HG03045 (cell line): ENCODE results near the gene TESK1.
"Not testable (repeated sequence)": the region's sequence is repeated elsewhere in the genome, so short reads cannot be mapped to it uniquely, and the experiment has no call there.

ENCODE experiments used
- ATAC-seq: cut with Tn5 transposase; IDR thresholded peaks from one replicate; pipeline ENCODE4 v1.9.1; 2021; ENCODE audit warnings: mild to moderate bottlenecking, moderate library complexity; ENCODE audit not compliant: unreplicated experiment

Gene TESK1

GRCh38 chr9:35579659-35580227 is 25.3 kb upstream of the TESK1 start:
- ATAC-seq = not testable (repeated sequence)

- not testable (repeated sequence) for ATAC-seq
Observed at GRCh38 chr9:35583521-35583920, 21.5 kb upstream of the TESK1 start.

DNA sequence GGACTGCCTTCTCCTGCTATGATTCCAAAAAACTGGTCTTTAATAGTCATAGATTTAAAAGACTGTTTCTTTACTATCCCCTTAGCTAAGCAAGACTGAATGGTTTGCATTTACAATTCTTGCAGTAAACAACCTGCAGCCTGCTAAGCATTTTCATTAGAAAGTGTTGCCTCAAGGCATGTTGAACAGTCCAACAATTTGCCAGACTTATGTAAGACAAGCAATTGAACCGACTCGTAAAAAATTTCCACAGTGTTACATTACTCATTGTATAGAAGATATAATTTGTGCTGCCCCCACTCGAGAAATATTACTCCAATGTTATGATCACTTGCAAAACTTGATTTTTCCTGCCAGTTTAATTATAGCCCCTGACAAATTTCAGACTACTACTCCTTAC is 20.4 kb upstream of the TESK1 start:
- ATAC-seq = not testable (repeated sequence)

- not testable (repeated sequence) for ATAC-seq
Observed at GRCh38 chr9:35588506-35588905, 16.6 kb upstream of the TESK1 start.

GRCh38 chr9:35593581-35593980 is 11.5 kb upstream of the TESK1 start:
- no peak for ATAC-seq

DNA sequence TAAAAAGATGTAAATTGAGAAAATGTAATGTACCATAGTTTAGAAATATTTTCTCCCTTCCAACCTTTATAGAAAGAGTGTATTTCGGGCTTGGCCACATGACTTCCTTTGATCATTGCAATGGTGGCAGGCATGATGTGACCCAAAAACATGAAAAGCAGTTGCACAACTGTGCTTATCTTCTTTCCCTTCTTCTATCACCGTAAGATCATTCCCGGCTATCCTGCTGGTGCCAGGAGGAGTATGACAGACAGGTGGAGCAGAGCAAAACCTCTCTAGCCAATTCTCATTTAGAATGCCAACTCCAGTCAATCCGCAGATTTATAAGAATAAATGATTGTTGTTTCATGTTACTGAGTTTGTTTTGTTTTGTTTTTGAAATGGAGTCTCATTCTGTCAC is 10.6 kb upstream of the TESK1 start:
- ATAC-seq = no peak

- ATAC-seq = not testable (repeated sequence)
Observed at GRCh38 chr9:35596907-35597306, 8.2 kb upstream of the TESK1 start.

- ATAC-seq = no peak
Observed at GRCh38 chr9:35598866-35599590, 6.0 kb upstream of the TESK1 start.

- no peak for ATAC-seq
Observed at GRCh38 chr9:35599763-35600604, 5.1 kb upstream of the TESK1 start.

- ATAC-seq = no peak
Observed at GRCh38 chr9:35603506-35603985, 1.5 kb upstream of the TESK1 start.

GRCh38 chr9:35603986-35604577 is 980 bp upstream of the TESK1 start:
- peak; percentile 84 for ATAC-seq

GRCh38 chr9:35605351-35606137 is 482 bp downstream of the TESK1 start:
- ATAC-seq = peak; percentile 10

GRCh38 chr9:35606138-35606504 is 1.1 kb downstream of the TESK1 start:
- no peak for ATAC-seq

DNA sequence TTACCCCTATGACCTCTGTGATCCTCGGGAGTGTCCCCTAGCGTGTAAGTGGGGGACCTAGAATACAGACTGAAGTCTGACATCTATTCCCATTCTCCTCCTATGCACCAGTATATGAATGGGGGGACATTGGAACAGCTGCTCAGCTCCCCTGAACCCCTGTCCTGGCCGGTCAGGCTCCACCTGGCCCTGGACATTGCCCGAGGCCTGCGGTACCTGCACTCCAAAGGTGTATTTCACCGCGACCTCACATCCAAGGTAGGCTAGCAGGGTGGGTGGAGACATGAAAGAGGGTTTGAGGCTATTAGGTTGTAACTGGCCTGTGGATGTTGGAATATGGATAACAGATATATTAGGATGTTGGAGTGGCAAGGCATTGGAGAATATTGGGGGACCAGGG is 1.7 kb downstream of the TESK1 start:
- no peak for ATAC-seq

- no peak for ATAC-seq
Observed at GRCh38 chr9:35608221-35608620, 3.2 kb downstream of the TESK1 start.

DNA sequence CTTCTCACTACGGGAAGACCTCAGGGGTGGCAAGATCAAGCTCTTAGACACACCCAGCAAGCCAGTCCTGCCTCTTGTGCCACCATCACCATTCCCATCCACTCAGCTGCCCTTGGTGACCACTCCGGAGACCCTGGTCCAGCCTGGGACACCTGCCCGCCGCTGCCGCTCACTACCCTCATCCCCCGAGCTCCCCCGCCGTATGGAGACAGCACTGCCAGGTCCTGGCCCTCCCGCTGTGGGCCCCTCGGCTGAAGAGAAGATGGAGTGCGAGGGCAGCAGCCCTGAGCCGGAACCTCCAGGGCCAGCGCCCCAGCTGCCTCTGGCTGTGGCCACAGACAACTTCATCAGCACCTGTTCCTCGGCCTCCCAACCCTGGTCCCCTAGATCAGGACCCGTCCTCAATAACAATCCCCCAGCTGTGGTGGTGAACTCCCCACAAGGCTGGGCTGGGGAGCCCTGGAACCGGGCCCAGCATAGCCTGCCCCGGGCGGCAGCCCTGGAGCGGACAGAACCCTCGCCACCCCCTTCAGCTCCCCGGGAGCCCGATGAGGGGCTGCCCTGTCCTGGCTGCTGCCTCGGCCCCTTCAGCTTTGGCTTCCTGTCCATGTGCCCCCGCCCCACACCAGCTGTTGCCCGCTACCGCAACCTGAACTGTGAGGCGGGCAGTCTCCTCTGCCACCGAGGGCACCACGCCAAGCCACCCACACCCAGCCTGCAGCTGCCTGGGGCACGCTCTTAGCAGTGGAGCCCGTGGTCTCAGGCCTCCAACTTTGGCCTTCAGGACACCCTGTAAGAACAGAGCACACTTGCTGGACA is 4.1 kb downstream of the TESK1 start:
- ATAC-seq = no peak

- no peak for ATAC-seq
Observed at GRCh38 chr9:35609820-35610163, 4.7 kb downstream of the TESK1 start.

GRCh38 chr9:35611230-35611797 is 6.3 kb downstream of the TESK1 start:
- ATAC-seq = no peak

- not testable (repeated sequence) for ATAC-seq
Observed at GRCh38 chr9:35612066-35612465, 7.0 kb downstream of the TESK1 start.
